GM10248 (cell line): Measurements from ENCODE around the gene TNK1.

ENCODE experiments used
- CTCF ChIA-PET: fragments of 300-600 bp; sonication (Branson Sonifier 250); formaldehyde crosslinking; extraction: SDS; loops from one replicate; lab custom pipeline; 2021; ENCODE audit warnings: antibody characterized with exemption; lab: Yijun Ruan, JAX
- POLR2A ChIA-PET: fragments of 350-650 bp; sonication (Branson Sonifier 250); formaldehyde crosslinking; extraction: SDS; loops from one replicate; lab custom pipeline; 2020; ENCODE audit warnings: antibody characterized with exemption; lab: Yijun Ruan, JAX
- DNase-seq: peaks from one replicate; pipeline ENCODE4 v3.0.0; 2012; ENCODE audit errors: extremely low spot score
- TF ChIP-seq, protein P1 (sequence below): IDR thresholded peaks from 2 replicates; pipeline ENCODE4 v1.5.1; 2012; ENCODE audit warnings: mild to moderate bottlenecking, low read depth; ENCODE audit errors: extremely low read depth, missing control alignments, control extremely low read depth

Gene TNK1

DNA sequence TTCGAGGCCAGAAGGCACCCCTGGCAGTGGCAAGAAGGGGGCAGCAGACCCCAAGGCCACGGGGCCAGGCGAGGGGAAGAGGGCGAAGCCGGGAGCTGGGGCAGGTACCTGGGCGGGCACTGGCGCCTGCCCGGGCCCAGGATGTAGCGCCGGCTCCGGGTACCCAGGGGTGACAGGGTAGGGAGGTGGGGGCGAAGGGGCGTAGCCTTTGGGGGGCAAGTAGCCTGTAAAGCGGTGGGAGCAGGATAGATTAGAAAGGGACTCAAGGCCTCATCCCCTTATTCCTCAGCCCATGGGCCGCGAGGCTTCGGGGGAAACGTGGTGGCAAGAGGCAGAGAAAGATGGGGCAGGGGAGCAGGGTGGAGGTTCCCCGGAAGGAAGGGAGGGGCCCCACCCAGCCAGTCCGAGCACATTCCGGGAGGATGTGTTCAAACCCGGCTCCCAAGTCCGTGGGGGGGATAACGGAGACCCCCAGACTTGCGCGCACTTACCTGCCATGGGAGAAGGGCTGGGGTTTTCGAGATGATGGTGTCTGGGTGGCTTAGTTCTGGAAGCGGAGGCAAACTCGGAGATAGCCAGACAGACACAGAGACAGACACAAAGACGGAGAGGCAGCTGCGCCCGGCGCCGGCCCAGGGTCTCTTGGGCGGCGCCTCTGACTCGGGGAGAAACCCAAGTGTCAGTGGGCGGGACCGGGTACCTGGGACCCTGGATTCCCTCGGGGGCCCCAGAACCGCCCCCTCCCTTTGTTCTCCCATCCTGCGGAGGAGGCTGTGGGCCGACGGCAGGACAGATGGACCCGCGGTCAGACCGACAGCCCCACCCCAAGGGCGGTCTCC is 12.9 kb downstream of the TNK1 start:
- CTCF ChIA-PET: interaction anchor here (1.3 to 1.9 kb wide), 3 partner anchors 9 to 38 kb away, joined by 3 to 5 read pairs (median 4); partner anchors contain the start of genes TMEM256 and TMEM95
- DNase-seq: peak; percentile 80
- TF ChIP-seq, protein P1, sequence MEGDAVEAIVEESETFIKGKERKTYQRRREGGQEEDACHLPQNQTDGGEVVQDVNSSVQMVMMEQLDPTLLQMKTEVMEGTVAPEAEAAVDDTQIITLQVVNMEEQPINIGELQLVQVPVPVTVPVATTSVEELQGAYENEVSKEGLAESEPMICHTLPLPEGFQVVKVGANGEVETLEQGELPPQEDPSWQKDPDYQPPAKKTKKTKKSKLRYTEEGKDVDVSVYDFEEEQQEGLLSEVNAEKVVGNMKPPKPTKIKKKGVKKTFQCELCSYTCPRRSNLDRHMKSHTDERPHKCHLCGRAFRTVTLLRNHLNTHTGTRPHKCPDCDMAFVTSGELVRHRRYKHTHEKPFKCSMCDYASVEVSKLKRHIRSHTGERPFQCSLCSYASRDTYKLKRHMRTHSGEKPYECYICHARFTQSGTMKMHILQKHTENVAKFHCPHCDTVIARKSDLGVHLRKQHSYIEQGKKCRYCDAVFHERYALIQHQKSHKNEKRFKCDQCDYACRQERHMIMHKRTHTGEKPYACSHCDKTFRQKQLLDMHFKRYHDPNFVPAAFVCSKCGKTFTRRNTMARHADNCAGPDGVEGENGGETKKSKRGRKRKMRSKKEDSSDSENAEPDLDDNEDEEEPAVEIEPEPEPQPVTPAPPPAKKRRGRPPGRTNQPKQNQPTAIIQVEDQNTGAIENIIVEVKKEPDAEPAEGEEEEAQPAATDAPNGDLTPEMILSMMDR: peak; percentile 19
- POLR2A ChIA-PET: interaction anchor here (1.0 kb wide), 1 partner anchor 10 kb away, joined by 10 read pairs; the partner anchor contains the start of gene TMEM256

DNA sequence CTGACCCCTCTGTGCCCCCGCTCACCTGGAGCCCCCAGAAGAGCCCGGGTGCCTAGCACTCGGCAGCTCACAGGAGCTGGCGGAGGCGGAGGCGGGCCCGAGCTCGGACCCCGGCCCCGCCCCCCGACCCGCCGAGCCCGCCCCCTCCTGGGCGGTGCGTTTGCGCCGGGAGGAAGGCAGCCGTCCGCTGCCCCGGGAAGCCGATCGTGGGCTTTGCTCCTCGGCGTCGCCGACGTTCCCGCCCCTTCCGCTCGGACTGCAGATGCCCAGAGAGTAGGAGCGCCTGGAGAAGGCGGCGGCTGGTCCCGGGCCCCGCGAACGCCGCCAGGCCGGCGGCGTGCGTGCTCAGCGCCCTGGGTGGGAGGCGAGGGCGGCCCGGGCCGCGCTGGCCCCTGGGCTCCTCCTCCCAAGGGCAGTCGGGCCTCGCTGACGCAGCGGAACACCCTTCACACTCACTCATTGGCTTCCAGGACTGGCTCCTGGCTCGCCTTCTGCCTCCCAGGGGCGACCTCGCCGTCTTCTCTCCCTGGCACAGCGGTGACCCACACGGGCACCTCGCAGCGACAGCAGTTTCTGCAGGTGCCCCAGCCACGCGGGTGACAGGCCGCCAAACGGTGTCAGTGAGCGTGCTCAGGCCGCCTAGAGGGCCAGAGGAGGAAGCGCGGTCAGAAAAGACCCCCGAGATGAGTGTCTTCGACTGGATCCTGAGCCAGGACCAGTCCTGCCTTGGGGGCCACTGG is 13.7 kb downstream of the TNK1 start, which contains the start of gene PLSCR3:
Gene PLSCR3 (minus strand): TSS at position 74 of the 740 bp plus-strand sequence. CDS start 415 bp downstream, outside the sequence.
- CTCF ChIA-PET: interaction anchor here (1.3 to 1.9 kb wide), 4 partner anchors 8 to 39 kb away, joined by 3 to 5 read pairs (median 4); partner anchors contain the start of genes TMEM256 and TMEM95
- TF ChIP-seq, protein P1: no peak
- POLR2A ChIA-PET: interaction anchor here (1.0 kb wide), 1 partner anchor 9 kb away, joined by 10 read pairs; the partner anchor contains the start of gene TMEM256
- DNase-seq: peak; percentile 96

DNA sequence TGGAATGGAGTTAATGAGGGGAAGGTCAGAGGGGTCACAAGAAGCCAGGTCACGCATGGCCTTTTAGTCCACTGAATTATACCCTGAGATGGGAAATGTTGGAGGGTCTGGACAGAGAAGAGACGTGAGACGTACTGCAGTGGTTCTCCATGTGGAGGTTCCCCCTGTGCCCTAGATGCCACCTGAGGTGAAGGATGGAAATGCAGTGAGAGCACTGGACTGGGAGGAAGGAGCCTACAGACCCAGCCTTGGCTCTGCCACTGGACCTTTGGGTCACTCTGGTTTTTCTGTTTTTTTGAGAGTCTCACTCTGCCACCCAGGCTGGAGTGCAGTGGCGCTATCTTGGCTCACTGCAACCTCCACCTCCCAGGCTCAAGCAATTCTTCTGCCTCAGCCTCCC is 15.3 kb downstream of the TNK1 start:
- TF ChIP-seq, protein P1: no peak
- DNase-seq: no peak
- ChIA-PET CTCF (interaction anchor here (1.0 to 1.9 kb wide), 2 partner anchors 10 to 183 kb away, joined by 3 to 4 read pairs; partner anchors contain the start of gene CD68), POLR2A (interaction anchor here (0.6 kb wide), 1 partner anchor 135 kb away, joined by 3 read pairs; no protein-coding TSS in a partner anchor)

DNA sequence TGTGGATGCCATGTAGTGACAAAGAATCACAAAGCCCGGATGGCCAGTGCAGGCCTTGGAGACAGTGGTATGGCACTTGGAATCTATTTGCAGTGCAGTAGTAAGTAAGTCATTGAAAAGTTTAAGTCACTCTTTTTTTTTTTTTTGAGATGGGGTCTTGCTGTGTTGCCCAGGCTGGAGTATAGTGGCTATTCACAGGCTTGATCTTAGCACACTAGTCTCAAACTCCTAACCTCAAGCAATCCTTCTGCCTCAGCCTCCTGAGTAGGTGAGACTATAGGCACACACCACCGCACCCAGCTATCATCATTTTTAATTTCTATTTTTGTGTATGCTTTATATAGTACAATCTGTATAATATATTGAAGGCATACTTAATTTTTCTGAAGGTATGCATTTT is 17.7 kb downstream of the TNK1 start:
- ChIA-PET POLR2A (interaction anchor here (0.6 kb wide), 2 partner anchors 23 to 149 kb away, joined by 3 read pairs; no protein-coding TSS in a partner anchor), CTCF (interaction anchor here (1.2 to 3.2 kb wide), 4 partner anchors 8 to 190 kb away, joined by 3 to 12 read pairs (median 4); no protein-coding TSS in a partner anchor)
- TF ChIP-seq, protein P1: no peak

DNA sequence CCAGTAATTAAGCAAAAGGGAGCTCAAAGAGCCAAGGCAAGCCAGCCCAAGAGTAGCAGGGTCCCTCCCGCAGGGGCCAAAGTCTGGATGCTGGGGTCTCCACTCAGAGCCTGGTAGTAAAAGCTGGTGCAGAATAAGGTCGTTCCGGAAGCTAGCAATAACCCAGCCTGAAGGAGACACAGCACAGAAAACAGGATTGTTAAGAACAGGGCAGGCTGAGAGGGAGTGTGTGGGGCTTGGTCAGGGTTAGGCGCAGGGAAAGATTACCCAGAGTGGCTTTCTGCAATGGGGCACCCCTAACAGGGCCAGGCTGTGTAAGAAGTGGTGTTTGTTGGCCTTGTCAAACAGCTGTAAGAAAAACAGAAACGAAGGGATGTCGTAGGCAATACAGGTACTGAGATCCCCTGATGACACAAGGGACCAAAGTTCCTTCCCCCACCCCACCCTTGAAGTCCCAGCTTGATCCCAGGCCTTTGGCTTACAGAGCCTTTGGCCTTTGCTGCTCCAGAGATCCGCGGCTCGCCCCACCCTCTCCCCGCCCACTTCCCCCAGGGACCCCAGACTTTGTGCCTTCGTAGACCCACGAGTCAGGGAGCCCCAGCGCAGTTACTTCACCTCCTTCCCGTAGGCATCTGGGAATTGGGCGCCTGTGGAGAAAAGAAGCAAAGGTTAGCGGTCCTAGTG is 22.3 kb downstream of the TNK1 start:
- CTCF ChIA-PET: interaction anchor here (0.8 to 2.1 kb wide), 10 partner anchors 9 to 186 kb away, joined by 3 to 10 read pairs (median 3); partner anchors contain the start of genes PLSCR3, SOX15, TMEM102 and TMEM95
- TF ChIP-seq, protein P1: no peak
- POLR2A ChIA-PET: interaction anchor here (0.6 to 2.3 kb wide), 9 partner anchors 9 to 483 kb away, joined by 3 to 10 read pairs (median 6); partner anchors contain the start of genes MPDU1, PLSCR3 and POLR2A
- no peak for DNase-seq

More for the DNA sequence above, 17.7 kb downstream of the TNK1 start:
- DNase-seq: no peak
